GM21367 (cell line): ENCODE results near the gene KRTAP5-3.

Experiments
- ATAC-seq: cut with Tn5 transposase; IDR thresholded peaks from one replicate; pipeline ENCODE4 v1.9.1; 2021; ENCODE audit not compliant: unreplicated experiment

The KRTAP5-3 gene

GRCh38 chr11:1643146-1643690 lies 35.0 kb upstream of the KRTAP5-3 start:
- ATAC-seq: no peak

- no peak for ATAC-seq
Measured at GRCh38 chr11:1642288-1643145, 34.3 kb upstream of the KRTAP5-3 start.

- no peak for ATAC-seq
Measured at GRCh38 chr11:1641096-1641495, 32.8 kb upstream of the KRTAP5-3 start.

- ATAC-seq: no peak
Measured at GRCh38 chr11:1640076-1640946, 32.0 kb upstream of the KRTAP5-3 start.

- no peak for ATAC-seq
Measured at GRCh38 chr11:1639666-1640065, 31.4 kb upstream of the KRTAP5-3 start.

GRCh38 chr11:1639102-1639620 lies 30.9 kb upstream of the KRTAP5-3 start:
- ATAC-seq: no peak

- ATAC-seq: no peak
Measured at GRCh38 chr11:1638344-1638743, 30.1 kb upstream of the KRTAP5-3 start.

- no peak for ATAC-seq
Measured at GRCh38 chr11:1637628-1638027, 29.4 kb upstream of the KRTAP5-3 start.

GRCh38 chr11:1636291-1636950 lies 28.2 kb upstream of the KRTAP5-3 start:
- no peak for ATAC-seq

GRCh38 chr11:1633864-1634263 lies 25.6 kb upstream of the KRTAP5-3 start:
- ATAC-seq: no peak

- no peak for ATAC-seq
Measured at GRCh38 chr11:1632053-1632714, 23.9 kb upstream of the KRTAP5-3 start.

GRCh38 chr11:1631066-1631568 lies 22.9 kb upstream of the KRTAP5-3 start:
- no peak for ATAC-seq

GRCh38 chr11:1630271-1630670 lies 22.0 kb upstream of the KRTAP5-3 start:
- no peak for ATAC-seq

GRCh38 chr11:1629326-1630185 lies 21.3 kb upstream of the KRTAP5-3 start, which contains the start of gene KRTAP5-5:
Gene KRTAP5-5, plus strand, starts transcription at chr11:1629775. Its CDS starts 66 bp downstream, at chr11:1629841.
- ATAC-seq: no peak

- ATAC-seq: no peak
Measured at GRCh38 chr11:1628506-1629325, 20.5 kb upstream of the KRTAP5-3 start.

- no peak for ATAC-seq
Measured at GRCh38 chr11:1625541-1625940, 17.3 kb upstream of the KRTAP5-3 start.

GRCh38 chr11:1624621-1625020 lies 16.4 kb upstream of the KRTAP5-3 start:
- no peak for ATAC-seq

- ATAC-seq: no peak
Measured at GRCh38 chr11:1623716-1624115, 15.5 kb upstream of the KRTAP5-3 start.
